ENCODE results near the gene TRAPPC6A.

Gene TRAPPC6A

GRCh38 chr19:45177817-45178261, at the start of gene TRAPPC6A:
TSS of gene TRAPPC6A (minus strand) at chr19:45178237. CDS start at chr19:45178218, 19 bp downstream.
- H3K36me3 ChIP-seq (replicated peaks), result peaks cover 8% of the 10 kb centered on the region; the same call in 1 of the 2 replicates
- peaks cover 4% of the 10 kb centered on the region for H3K4me1 ChIP-seq
- in situ Hi-C loops (cut with MboI; ENCODE audit: low sequenced_read_pairs), result no loop called here
- H3K9me3 ChIP-seq, result no peaks in the 10 kb centered on the region
- H3K4me3 ChIP-seq, result peak within 1 kb of the TSS; percentile 75
- no peaks in the 10 kb centered on the region for H3K27me3 ChIP-seq (ENCODE audit: low read depth)
- DNase-seq (ENCODE audit: low spot score in 2 of 2), result no peak

GRCh38 chr19:45224645-45225044, 46.6 kb upstream of the TRAPPC6A start:
- Histone ChIP-seq H3K4me3 (no peak overlapping the region), H3K4me1 (no peaks in the 10 kb centered on the region), H3K9me3 (no peaks in the 10 kb centered on the region), H3K36me3 (replicated peaks) (no peaks in the 10 kb centered on the region), H3K27me3 (ENCODE audit: low read depth) (no peaks in the 10 kb centered on the region)
- DNase-seq (ENCODE audit: low spot score in 2 of 2), result no peak
- in situ Hi-C loops (cut with MboI; ENCODE audit: low sequenced_read_pairs), result no loop called here

GRCh38 chr19:45223879-45224278, 45.8 kb upstream of the TRAPPC6A start:
- Histone ChIP-seq H3K4me1 (no peaks in the 10 kb centered on the region), H3K4me3 (no peak overlapping the region), H3K9me3 (no peaks in the 10 kb centered on the region), H3K36me3 (replicated peaks) (no peaks in the 10 kb centered on the region), H3K27me3 (ENCODE audit: low read depth) (no peaks in the 10 kb centered on the region)
- no peak for DNase-seq (ENCODE audit: low spot score in 2 of 2)
- in situ Hi-C loops (cut with MboI; ENCODE audit: low sequenced_read_pairs), result no loop called here

- Histone ChIP-seq H3K27me3 (ENCODE audit: low read depth) (no peaks in the 10 kb centered on the region), H3K9me3 (no peaks in the 10 kb centered on the region), H3K36me3 (replicated peaks) (no peaks in the 10 kb centered on the region), H3K4me3 (no peak overlapping the region), H3K4me1 (no peaks in the 10 kb centered on the region)
- no peak for DNase-seq (ENCODE audit: low spot score in 2 of 2)
- in situ Hi-C loops (cut with MboI; ENCODE audit: low sequenced_read_pairs), result no loop called here
These were observed 44.7 kb upstream of the TRAPPC6A start for GRCh38 chr19:45222724-45223123.

GRCh38 chr19:45218911-45219743, 41.1 kb upstream of the TRAPPC6A start:
- Histone ChIP-seq H3K9me3 (no peaks in the 10 kb centered on the region), H3K4me1 (peaks cover 14% of the 10 kb centered on the region), H3K4me3 (no peak overlapping the region), H3K36me3 (replicated peaks) (no peaks in the 10 kb centered on the region), H3K27me3 (ENCODE audit: low read depth) (no peaks in the 10 kb centered on the region)
- no peak for DNase-seq (ENCODE audit: low spot score in 2 of 2)
- in situ Hi-C loops (cut with MboI; ENCODE audit: low sequenced_read_pairs), result no loop called here

- Histone ChIP-seq H3K27me3 (ENCODE audit: low read depth) (no peaks in the 10 kb centered on the region), H3K36me3 (replicated peaks) (no peaks in the 10 kb centered on the region), H3K9me3 (no peaks in the 10 kb centered on the region), H3K4me3 (no peak overlapping the region), H3K4me1 (peaks cover 14% of the 10 kb centered on the region)
- DNase-seq (ENCODE audit: low spot score in 2 of 2), result no peak
- in situ Hi-C loops (cut with MboI; ENCODE audit: low sequenced_read_pairs), result no loop called here
These were observed 40.4 kb upstream of the TRAPPC6A start for GRCh38 chr19:45218426-45218825.

- in situ Hi-C loops (cut with MboI; ENCODE audit: low sequenced_read_pairs), result no loop called here
- H3K4me3 ChIP-seq, result no peak overlapping the region
- no peaks in the 10 kb centered on the region for H3K27me3 ChIP-seq (ENCODE audit: low read depth)
- no peaks in the 10 kb centered on the region for H3K9me3 ChIP-seq
- H3K36me3 ChIP-seq (replicated peaks), result no peaks in the 10 kb centered on the region
- no peak for DNase-seq (ENCODE audit: low spot score in 2 of 2)
- H3K4me1 ChIP-seq, result peaks cover 14% of the 10 kb centered on the region
These were observed 39.9 kb upstream of the TRAPPC6A start for GRCh38 chr19:45217957-45218334.

GRCh38 chr19:45217193-45217956, 39.3 kb upstream of the TRAPPC6A start:
- no peaks in the 10 kb centered on the region for H3K27me3 ChIP-seq (ENCODE audit: low read depth)
- in situ Hi-C loops (cut with MboI; ENCODE audit: low sequenced_read_pairs), result no loop called here
- H3K9me3 ChIP-seq, result no peaks in the 10 kb centered on the region
- DNase-seq (ENCODE audit: low spot score in 2 of 2), result peak in 1 of 2 experiments; percentile 6
- peaks cover 14% of the 10 kb centered on the region for H3K4me1 ChIP-seq
- H3K36me3 ChIP-seq (replicated peaks), result no peaks in the 10 kb centered on the region
- H3K4me3 ChIP-seq, result no peak overlapping the region

GRCh38 chr19:45216667-45217066, 38.6 kb upstream of the TRAPPC6A start:
- Histone ChIP-seq H3K4me3 (no peak overlapping the region), H3K36me3 (replicated peaks) (no peaks in the 10 kb centered on the region), H3K9me3 (no peaks in the 10 kb centered on the region), H3K4me1 (peaks cover 14% of the 10 kb centered on the region), H3K27me3 (ENCODE audit: low read depth) (no peaks in the 10 kb centered on the region)
- peak; percentile 29 to 36 for DNase-seq (ENCODE audit: low spot score in 2 of 2)
- in situ Hi-C loops (cut with MboI; ENCODE audit: low sequenced_read_pairs), result no loop called here

- in situ Hi-C loops (cut with MboI; ENCODE audit: low sequenced_read_pairs), result no loop called here
- H3K4me1 ChIP-seq, result peaks cover 14% of the 10 kb centered on the region
- no peaks in the 10 kb centered on the region for H3K9me3 ChIP-seq
- H3K36me3 ChIP-seq (replicated peaks), result no peaks in the 10 kb centered on the region
- no peak overlapping the region for H3K4me3 ChIP-seq
- no peaks in the 10 kb centered on the region for H3K27me3 ChIP-seq (ENCODE audit: low read depth)
- DNase-seq (ENCODE audit: low spot score in 2 of 2), result no peak
These were observed 37.6 kb upstream of the TRAPPC6A start for GRCh38 chr19:45215391-45216191.

GRCh38 chr19:45213031-45213430, 35.0 kb upstream of the TRAPPC6A start:
- no peak for DNase-seq (ENCODE audit: low spot score in 2 of 2)
- Histone ChIP-seq H3K36me3 (replicated peaks) (no peaks in the 10 kb centered on the region), H3K27me3 (ENCODE audit: low read depth) (no peaks in the 10 kb centered on the region), H3K9me3 (no peaks in the 10 kb centered on the region), H3K4me1 (peaks cover 14% of the 10 kb centered on the region), H3K4me3 (no peak overlapping the region)
- in situ Hi-C loops (cut with MboI; ENCODE audit: low sequenced_read_pairs), result no loop called here

GRCh38 chr19:45211751-45212381, 33.8 kb upstream of the TRAPPC6A start:
- Histone ChIP-seq H3K27me3 (ENCODE audit: low read depth) (no peaks in the 10 kb centered on the region), H3K36me3 (replicated peaks) (no peaks in the 10 kb centered on the region), H3K4me1 (peaks cover 10% of the 10 kb centered on the region), H3K9me3 (no peaks in the 10 kb centered on the region), H3K4me3 (no peak overlapping the region)
- in situ Hi-C loops (cut with MboI; ENCODE audit: low sequenced_read_pairs), result no loop called here
- no peak for DNase-seq (ENCODE audit: low spot score in 2 of 2)

- Histone ChIP-seq H3K9me3 (no peaks in the 10 kb centered on the region), H3K4me3 (no peak overlapping the region), H3K4me1 (no peaks in the 10 kb centered on the region; the same call in 1 of the 2 replicates), H3K36me3 (replicated peaks) (no peaks in the 10 kb centered on the region), H3K27me3 (ENCODE audit: low read depth) (no peaks in the 10 kb centered on the region)
- DNase-seq (ENCODE audit: low spot score in 2 of 2), result no peak
- in situ Hi-C loops (cut with MboI; ENCODE audit: low sequenced_read_pairs), result no loop called here
These were observed 28.3 kb upstream of the TRAPPC6A start for GRCh38 chr19:45206328-45206727.
